ENCODE data around the gene PDXDC1.
"Not testable (repeated sequence)": the region's sequence is repeated elsewhere in the genome, so short reads cannot be mapped to it uniquely, and the experiment has no call there.

DNA sequence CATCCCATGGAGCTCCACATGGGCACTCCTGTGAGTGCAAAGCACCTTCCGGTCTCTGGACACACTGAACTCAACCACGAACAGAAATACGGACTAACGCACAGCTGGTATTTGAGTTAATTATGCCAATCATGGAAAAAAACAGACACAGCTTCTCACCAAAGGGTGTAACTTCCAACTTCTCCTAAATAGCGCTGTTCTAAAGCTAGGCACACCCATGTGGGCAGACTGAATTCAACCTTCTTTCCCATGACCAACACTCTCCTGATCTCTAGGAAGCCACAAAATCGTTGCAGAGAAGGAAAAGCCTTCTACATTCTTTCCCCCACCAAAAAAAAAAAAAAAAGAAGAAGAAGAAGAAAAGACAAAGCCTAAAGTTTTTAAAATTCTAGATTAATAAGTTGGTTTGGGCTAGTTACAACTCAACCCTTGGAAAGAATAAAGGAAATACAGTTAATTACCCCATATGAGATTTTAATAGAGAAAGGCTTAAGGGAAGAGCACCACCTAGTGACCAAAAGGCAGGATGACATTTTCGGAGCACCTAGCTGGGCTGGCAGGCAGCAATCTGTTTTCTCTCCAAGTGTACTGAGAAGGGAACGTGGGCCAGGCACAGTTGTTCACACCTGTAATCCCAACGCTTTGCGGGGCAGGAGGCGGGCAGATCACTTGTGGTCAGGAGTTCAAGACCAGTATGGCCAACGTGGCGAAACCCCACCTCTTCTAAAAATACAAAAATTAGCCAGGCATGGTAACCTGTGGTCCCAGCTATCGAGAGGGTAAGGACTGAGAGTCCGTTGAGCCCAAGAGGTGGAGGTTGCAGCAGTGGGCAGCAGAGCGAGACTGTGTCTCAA, 97.3 kb downstream of the PDXDC1 start:
- TF ChIP-seq, protein P1, sequence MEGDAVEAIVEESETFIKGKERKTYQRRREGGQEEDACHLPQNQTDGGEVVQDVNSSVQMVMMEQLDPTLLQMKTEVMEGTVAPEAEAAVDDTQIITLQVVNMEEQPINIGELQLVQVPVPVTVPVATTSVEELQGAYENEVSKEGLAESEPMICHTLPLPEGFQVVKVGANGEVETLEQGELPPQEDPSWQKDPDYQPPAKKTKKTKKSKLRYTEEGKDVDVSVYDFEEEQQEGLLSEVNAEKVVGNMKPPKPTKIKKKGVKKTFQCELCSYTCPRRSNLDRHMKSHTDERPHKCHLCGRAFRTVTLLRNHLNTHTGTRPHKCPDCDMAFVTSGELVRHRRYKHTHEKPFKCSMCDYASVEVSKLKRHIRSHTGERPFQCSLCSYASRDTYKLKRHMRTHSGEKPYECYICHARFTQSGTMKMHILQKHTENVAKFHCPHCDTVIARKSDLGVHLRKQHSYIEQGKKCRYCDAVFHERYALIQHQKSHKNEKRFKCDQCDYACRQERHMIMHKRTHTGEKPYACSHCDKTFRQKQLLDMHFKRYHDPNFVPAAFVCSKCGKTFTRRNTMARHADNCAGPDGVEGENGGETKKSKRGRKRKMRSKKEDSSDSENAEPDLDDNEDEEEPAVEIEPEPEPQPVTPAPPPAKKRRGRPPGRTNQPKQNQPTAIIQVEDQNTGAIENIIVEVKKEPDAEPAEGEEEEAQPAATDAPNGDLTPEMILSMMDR (IDR thresholded peaks at IDR 0.05; ENCODE audit: insufficient read depth, low read length, poor library complexity, severe bottlenecking) = not testable (repeated sequence)
- TF ChIP-seq EZH2phosphoT487 (conservative IDR thresholded peaks at IDR 0.05; ENCODE audit: low read length) = not testable (repeated sequence)
